Activated CD4-positive, alpha-beta T cell treated with anti-CD3 and anti-CD28 coated beads, Interleukin-2, amount 50 U/mL, for 16 hours (primary cell): Measurements from ENCODE around the gene CHRNA5.

ENCODE experiments used
- DNase-seq: peaks from one replicate; pipeline ENCODE4 v3.0.0-alpha.2; 2020

CHRNA5 gene

GRCh38 chr15:78640527-78641101 is 75.3 kb downstream of the CHRNA5 start:
- no peak for DNase-seq

DNA sequence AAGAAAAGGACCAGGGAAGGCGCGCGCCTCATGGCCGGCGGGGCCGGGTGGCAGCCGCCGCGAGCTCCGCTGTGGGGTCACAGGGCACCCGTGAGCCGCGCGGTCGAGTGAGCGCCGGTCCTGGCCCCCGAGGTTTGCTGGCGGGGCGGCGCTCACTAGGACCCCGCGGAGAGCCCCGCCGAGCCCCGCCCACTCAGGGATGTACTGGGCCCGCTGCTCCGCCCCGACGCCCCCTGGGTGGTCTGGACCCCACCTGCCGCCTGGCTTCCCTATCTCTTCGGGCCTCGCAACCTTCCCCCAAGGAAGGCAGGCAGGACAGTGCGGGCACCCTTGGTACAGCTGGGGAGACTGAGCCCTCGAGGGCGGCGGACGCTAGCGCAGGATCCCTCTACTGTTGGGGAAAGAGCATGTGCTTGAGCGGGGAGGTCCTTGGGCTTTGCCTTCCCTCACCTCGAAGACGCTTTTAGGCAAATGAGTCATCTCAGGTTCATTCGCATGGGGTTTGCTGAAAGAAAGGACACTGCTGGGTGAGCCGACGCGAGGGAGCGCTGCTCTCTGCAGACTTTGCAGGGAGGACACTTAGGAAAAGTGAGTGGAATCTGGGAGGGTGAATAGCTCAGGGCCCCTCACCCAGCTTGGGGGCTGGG is 75.9 kb downstream of the CHRNA5 start, which contains the start of gene CHRNB4:
Gene CHRNB4, minus strand, starts transcription at position 109 of the 647 bp plus-strand sequence. Its CDS starts 77 bp downstream, at position 32.
- DNase-seq = no peak

- no peak for DNase-seq
Observed at GRCh38 chr15:78641749-78642275, 76.5 kb downstream of the CHRNA5 start.

DNA sequence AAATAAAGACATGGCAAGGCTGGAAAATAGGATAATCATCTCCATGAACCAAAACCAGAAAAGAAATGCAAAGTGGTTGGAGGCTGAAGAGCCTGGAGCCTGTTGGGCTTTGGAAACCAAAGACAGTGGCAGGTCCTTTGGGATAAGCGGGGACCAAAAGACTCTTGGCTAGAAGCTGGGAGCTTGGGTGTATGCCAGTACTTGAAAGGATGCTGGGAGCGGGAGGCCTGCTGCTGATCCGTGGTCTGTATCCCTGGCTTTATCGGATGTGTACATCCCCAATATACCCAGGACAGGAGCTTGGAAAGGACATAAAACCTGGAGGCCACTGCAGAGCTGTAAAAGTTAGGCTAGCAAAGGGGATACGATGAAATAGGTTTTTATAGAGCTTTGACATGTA is 77.0 kb downstream of the CHRNA5 start:
- DNase-seq = no peak
